GM23338 (cell line): ENCODE results near the gene AGER. TPM values are rescaled to one million over a fixed set of nuclear protein-coding genes. Genes with fewer than 3 reads are reported as not detected.
A peak's percentile ranks its signal among the peaks of the same experiment; 100 is the strongest.

Source experiments
- ATAC-seq: fragments of 200-7000 bp; cut with Tn5 transposase; 3 replicates; pipeline ENCODE4 v1.9.1; 2020
- DNase-seq: peaks from one replicate; pipeline ENCODE4 v3.0.0-alpha.2; 2015; ENCODE audit warnings: low spot score
- H2AFZ ChIP-seq: fragments of 200-600 bp; sonication (generic); 2 replicates; pipeline ENCODE4 v1.8.0; 2016; ENCODE audit warnings: antibody characterized with exemption, mild to moderate bottlenecking, moderate library complexity
- H3F3A ChIP-seq: fragments of 200-600 bp; sonication (generic); replicated peaks from 2 replicates; pipeline ENCODE4 v1.8.0; 2017; ENCODE audit warnings: antibody characterized with exemption, mixed run types, low read depth
- H3K27ac ChIP-seq: fragments of 200-600 bp; sonication (generic); 2 replicates; pipeline ENCODE4 v1.6.1; 2016; ENCODE audit warnings: low read depth
- H3K27me3 ChIP-seq: fragments of 200-600 bp; sonication (generic); 2 replicates; pipeline ENCODE4 v1.8.0; 2016; ENCODE audit warnings: mild to moderate bottlenecking, mixed run types, moderate library complexity; ENCODE audit not compliant: insufficient read depth
- H3K36me3 ChIP-seq: fragments of 200-600 bp; sonication (generic); 2 replicates; pipeline ENCODE4 v1.8.0; 2016; ENCODE audit warnings: mild to moderate bottlenecking; ENCODE audit not compliant: insufficient read depth
- H3K4me1 ChIP-seq: fragments of 200-600 bp; sonication (generic); 2 replicates; pipeline ENCODE4 v1.8.0; 2016; ENCODE audit warnings: mild to moderate bottlenecking, moderate library complexity; ENCODE audit not compliant: insufficient read depth
- H3K4me2 ChIP-seq: fragments of 200-600 bp; sonication (generic); 2 replicates; pipeline ENCODE4 v1.7.1; 2017; ENCODE audit warnings: mixed run types
- H3K4me3 ChIP-seq: fragments of 200-600 bp; sonication (generic); 2 replicates; pipeline ENCODE4 v1.6.1; 2016; ENCODE audit warnings: mixed run types
- H3K79me2 ChIP-seq: fragments of 200-600 bp; sonication (generic); replicated peaks from 2 replicates; pipeline ENCODE4 v1.8.0; 2017; ENCODE audit warnings: mild to moderate bottlenecking; ENCODE audit not compliant: insufficient read depth
- H3K9me2 ChIP-seq: fragments of 200-600 bp; sonication (generic); 2 replicates; pipeline ENCODE4 v1.8.0; 2017; ENCODE audit not compliant: insufficient read depth
- H4K20me1 ChIP-seq: fragments of 200-600 bp; sonication (generic); replicated peaks from 2 replicates; pipeline ENCODE4 v1.8.0; 2017; ENCODE audit warnings: mild to moderate bottlenecking; ENCODE audit not compliant: insufficient read depth
- H3K27ac Mint-ChIP-seq: 2 replicates; pipeline ENCODE4 v1.8.0; 2020; ENCODE audit warnings: inconsistent platforms, mild to moderate bottlenecking, moderate library complexity, mixed read lengths
- H3K27me3 Mint-ChIP-seq: 3 replicates; pipeline ENCODE4 v1.8.0; 2022; ENCODE audit warnings: low read depth, mild to moderate bottlenecking, moderate library complexity, mixed read lengths, inconsistent platforms; ENCODE audit not compliant: insufficient read depth, poor library complexity
- H3K36me3 Mint-ChIP-seq: 3 replicates; pipeline ENCODE4 v1.8.0; 2021; ENCODE audit warnings: low read depth, mild to moderate bottlenecking, inconsistent platforms, moderate library complexity, mixed read lengths
- H3K4me1 Mint-ChIP-seq: 3 replicates; pipeline ENCODE4 v1.8.0; 2020; ENCODE audit warnings: mild to moderate bottlenecking, inconsistent platforms, mixed read lengths
- H3K4me3 Mint-ChIP-seq: 3 replicates; pipeline ENCODE4 v1.8.0; 2021; ENCODE audit warnings: moderate library complexity, mild to moderate bottlenecking, inconsistent platforms, mixed read lengths
- H3K9me3 Mint-ChIP-seq: 3 replicates; pipeline ENCODE4 v1.8.0; 2020; ENCODE audit warnings: moderate library complexity, mild to moderate bottlenecking, inconsistent platforms, mixed read lengths
- CREB1 ChIP-seq: fragments of 250-450 bp; sonication (Bioruptor Pico); IDR thresholded peaks from 2 replicates; pipeline ENCODE4 v1.5.0; 2020; ENCODE audit warnings: low read depth, mild to moderate bottlenecking, moderate library complexity
- CTCF ChIP-seq, 2 experiments: fragments of 200-600 bp in 1 of 2; sonication (generic) in 1 of 2; conservative IDR thresholded peaks; 2 replicates each; pipeline versions ENCODE4 v1.5.1 to v1.6.1; 2016 to 2017; ENCODE audit warnings: antibody characterized with exemption in 2 of 2, low read depth in 2 of 2, mild to moderate bottlenecking in 2 of 2, moderate library complexity in 1 of 2
- ETS1 ChIP-seq: IDR thresholded peaks from 2 replicates; pipeline ENCODE4 v1.6.1; 2016; ENCODE audit warnings: antibody characterized with exemption
- EZH2phosphoT487 ChIP-seq: fragments of 200-600 bp; sonication (generic); IDR thresholded peaks from one replicate; pipeline ENCODE4 v1.8.1; 2018; ENCODE audit warnings: antibody characterized with exemption; ENCODE audit not compliant: unreplicated experiment
- NANOG ChIP-seq: IDR thresholded peaks from 2 replicates; pipeline ENCODE4 v1.6.1; 2016; ENCODE audit warnings: antibody characterized with exemption, borderline replicate concordance
- POLR2AphosphoS5 ChIP-seq: IDR thresholded peaks from 2 replicates; pipeline ENCODE4 v1.6.1; 2016; ENCODE audit warnings: antibody characterized with exemption, low read depth
- ZNF462 ChIP-seq: fragments of 250-450 bp; sonication (Bioruptor Pico); IDR thresholded peaks from 2 replicates; pipeline ENCODE4 v1.5.0; 2020; ENCODE audit warnings: mild to moderate bottlenecking, moderate library complexity
- polyA plus RNA-seq: library from polyadenylated mRNA; unstranded; fragments of >200 nt; fragmentation: Nextera tagmentation; extraction: Ambion mirVana; gene quantifications from 2 replicates; pipeline ENCODE4 v1.2.1, GENCODE V29; 2016
- total RNA-seq: library from RNA; depleted of rRNA; stranded (reverse); fragments of >200 nt; shearing (Covaris generic); gene quantifications from 2 replicates; pipeline ENCODE4 v1.2.3, GENCODE V29; 2014
- TF ChIP-seq, protein P1 (sequence below): IDR thresholded peaks from one replicate; pipeline ENCODE4 v1.6.1; 2018; ENCODE audit warnings: antibody characterized with exemption; ENCODE audit not compliant: unreplicated experiment

AGER gene
- total and polyA plus RNA-seq, 2 experiments from 2014 or later = 2.3 to 3.4 TPM

- Histone ChIP-seq H3K27ac (0 out of 2 replicates have a peak overlapping the region, but pooled peaks have one; percentile 45), H3K9me2 (no peaks in the 10 kb centered on the region), H3K4me1 (peaks cover 40% of the 10 kb centered on the region), H3K27me3 (no peaks in the 10 kb centered on the region), H3K4me2 (peak overlapping the region; percentile 89), H3K36me3 (peaks cover 3% of the 10 kb centered on the region; the same call in 1 of the 2 replicates), H3F3A (peaks cover 17% of the 10 kb centered on the region), H3K79me2 (peaks cover 12% of the 10 kb centered on the region), H4K20me1 (no peaks in the 10 kb centered on the region), H3K4me3 (peak overlapping the region; percentile 66), H2AFZ (no peak overlapping the region)
- ATAC-seq = peak; percentile 4; the same call in 2 of the 3 replicates
- peaks cover 41% of the 10 kb centered on the region for H3K36me3 Mint-ChIP-seq
- TF ChIP-seq ETS1 (no peak), CTCF (conservative IDR thresholded peaks at IDR 0.05; ENCODE audit: low read depth in 2 of 2) (no peak), EZH2phosphoT487 (no peak), CREB1 (no peak), NANOG (no peak), POLR2AphosphoS5 (no peak), ZNF462 (CRISPR knock-in tag) (no peak)
- TF ChIP-seq, protein P1, sequence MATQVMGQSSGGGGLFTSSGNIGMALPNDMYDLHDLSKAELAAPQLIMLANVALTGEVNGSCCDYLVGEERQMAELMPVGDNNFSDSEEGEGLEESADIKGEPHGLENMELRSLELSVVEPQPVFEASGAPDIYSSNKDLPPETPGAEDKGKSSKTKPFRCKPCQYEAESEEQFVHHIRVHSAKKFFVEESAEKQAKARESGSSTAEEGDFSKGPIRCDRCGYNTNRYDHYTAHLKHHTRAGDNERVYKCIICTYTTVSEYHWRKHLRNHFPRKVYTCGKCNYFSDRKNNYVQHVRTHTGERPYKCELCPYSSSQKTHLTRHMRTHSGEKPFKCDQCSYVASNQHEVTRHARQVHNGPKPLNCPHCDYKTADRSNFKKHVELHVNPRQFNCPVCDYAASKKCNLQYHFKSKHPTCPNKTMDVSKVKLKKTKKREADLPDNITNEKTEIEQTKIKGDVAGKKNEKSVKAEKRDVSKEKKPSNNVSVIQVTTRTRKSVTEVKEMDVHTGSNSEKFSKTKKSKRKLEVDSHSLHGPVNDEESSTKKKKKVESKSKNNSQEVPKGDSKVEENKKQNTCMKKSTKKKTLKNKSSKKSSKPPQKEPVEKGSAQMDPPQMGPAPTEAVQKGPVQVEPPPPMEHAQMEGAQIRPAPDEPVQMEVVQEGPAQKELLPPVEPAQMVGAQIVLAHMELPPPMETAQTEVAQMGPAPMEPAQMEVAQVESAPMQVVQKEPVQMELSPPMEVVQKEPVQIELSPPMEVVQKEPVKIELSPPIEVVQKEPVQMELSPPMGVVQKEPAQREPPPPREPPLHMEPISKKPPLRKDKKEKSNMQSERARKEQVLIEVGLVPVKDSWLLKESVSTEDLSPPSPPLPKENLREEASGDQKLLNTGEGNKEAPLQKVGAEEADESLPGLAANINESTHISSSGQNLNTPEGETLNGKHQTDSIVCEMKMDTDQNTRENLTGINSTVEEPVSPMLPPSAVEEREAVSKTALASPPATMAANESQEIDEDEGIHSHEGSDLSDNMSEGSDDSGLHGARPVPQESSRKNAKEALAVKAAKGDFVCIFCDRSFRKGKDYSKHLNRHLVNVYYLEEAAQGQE = no peak
- no peaks in the 10 kb centered on the region; the same call in 2 of the 3 replicates for H3K9me3 Mint-ChIP-seq
- no peak for DNase-seq
- peak overlapping the region; percentile 95 for H3K27ac Mint-ChIP-seq
- H3K4me3 Mint-ChIP-seq = peak overlapping the region; percentile 89
- peaks cover 26% of the 10 kb centered on the region for H3K27me3 Mint-ChIP-seq
- peaks cover 51% of the 10 kb centered on the region for H3K4me1 Mint-ChIP-seq
These were observed 4.5 kb upstream of the AGER start for GRCh38 chr6:32188381-32189068.
